PC-9 (cell line): ENCODE measurements around the gene C1QC.

Experiments used
- EZH2 ChIP-seq: fragments of 200-600 bp; sonication (generic); IDR thresholded peaks from 2 replicates; pipeline ENCODE4 v1.8.0; 2017; ENCODE audit warnings: antibody characterized with exemption, low read depth
- TF ChIP-seq, protein P1 (sequence below): fragments of 200-600 bp; sonication (generic); conservative IDR thresholded peaks from 2 replicates; pipeline ENCODE4 v1.6.1; 2017; ENCODE audit warnings: mixed run types, antibody characterized with exemption, mild to moderate bottlenecking, moderate library complexity

DNA sequence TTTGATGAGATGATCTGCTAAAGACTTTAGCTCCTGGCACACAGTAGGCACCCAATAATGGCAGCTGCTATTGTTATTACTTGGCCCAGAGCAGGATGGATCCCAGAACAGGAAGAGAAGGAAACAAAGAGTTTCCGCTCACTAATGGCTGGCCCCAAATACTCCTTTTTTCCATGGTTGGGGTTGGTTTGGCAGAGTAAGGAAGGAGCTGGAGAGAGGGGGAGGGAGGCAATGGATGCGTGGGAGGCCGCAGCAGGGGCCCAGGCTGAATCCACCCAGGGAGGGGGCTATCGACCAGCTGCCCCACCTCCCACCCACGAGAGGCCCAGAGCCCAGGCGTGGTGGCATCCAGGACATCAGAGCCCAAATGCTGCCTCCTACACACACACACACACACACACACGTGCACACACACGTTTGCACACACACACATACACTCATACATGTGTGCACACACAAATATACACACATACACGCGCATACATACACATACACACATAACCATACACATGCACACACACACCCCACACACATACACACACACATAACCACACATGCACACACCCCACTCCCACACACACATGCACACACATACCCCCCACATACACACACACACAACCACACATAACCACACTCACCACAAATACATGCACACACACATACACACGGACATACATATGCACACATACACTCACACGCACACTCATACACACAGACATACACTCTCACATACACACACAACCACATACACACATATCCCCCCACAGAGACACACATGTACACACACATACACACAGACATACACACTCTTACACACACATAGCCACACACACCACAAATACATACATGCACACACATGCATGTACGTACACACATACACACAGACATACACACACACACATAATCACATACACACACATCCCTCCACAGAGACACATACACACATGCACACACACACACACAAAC, 34.8 kb downstream of the C1QC start:
- TF ChIP-seq EZH2, result no peak
- TF ChIP-seq, protein P1, sequence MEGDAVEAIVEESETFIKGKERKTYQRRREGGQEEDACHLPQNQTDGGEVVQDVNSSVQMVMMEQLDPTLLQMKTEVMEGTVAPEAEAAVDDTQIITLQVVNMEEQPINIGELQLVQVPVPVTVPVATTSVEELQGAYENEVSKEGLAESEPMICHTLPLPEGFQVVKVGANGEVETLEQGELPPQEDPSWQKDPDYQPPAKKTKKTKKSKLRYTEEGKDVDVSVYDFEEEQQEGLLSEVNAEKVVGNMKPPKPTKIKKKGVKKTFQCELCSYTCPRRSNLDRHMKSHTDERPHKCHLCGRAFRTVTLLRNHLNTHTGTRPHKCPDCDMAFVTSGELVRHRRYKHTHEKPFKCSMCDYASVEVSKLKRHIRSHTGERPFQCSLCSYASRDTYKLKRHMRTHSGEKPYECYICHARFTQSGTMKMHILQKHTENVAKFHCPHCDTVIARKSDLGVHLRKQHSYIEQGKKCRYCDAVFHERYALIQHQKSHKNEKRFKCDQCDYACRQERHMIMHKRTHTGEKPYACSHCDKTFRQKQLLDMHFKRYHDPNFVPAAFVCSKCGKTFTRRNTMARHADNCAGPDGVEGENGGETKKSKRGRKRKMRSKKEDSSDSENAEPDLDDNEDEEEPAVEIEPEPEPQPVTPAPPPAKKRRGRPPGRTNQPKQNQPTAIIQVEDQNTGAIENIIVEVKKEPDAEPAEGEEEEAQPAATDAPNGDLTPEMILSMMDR, result no peak
